ENCODE measurements around the gene CENPU. TPM values are rescaled to one million over a fixed set of nuclear protein-coding genes. Genes with fewer than 3 reads are reported as not detected.

The CENPU gene
- total and polyA plus RNA-seq, 2 of the 13 experiments (the other 11 are each of a cell fraction or from before 2014, with no cell fraction given), result 11.7 to 35.8 TPM

DNA sequence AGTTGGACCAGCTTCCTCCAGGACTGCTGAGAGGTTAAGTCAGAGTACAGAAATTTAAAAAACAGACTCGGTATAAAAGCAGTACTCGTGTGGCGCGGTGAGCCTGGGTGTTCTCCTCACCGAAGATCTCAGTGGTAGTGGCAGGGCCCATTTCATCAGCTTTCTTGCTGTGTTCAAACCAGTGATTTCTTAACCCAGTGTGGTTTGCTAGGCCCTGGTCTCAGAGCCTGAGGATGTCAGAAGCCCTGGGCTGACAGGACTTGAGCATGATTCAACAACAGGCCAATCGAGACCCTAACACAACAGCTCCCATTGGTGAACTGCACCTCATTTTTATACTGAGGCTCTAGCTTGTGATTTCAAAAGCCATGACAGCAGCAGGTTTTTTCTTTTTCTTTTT, 61.2 kb downstream of the CENPU start (continued):
- TF ChIP-seq SMAD1 (CRISPR knock-in tag; IDR thresholded peaks at IDR 0.05; ENCODE audit: borderline replicate concordance, low read depth), result no peak
- TF ChIP-seq, protein P1, sequence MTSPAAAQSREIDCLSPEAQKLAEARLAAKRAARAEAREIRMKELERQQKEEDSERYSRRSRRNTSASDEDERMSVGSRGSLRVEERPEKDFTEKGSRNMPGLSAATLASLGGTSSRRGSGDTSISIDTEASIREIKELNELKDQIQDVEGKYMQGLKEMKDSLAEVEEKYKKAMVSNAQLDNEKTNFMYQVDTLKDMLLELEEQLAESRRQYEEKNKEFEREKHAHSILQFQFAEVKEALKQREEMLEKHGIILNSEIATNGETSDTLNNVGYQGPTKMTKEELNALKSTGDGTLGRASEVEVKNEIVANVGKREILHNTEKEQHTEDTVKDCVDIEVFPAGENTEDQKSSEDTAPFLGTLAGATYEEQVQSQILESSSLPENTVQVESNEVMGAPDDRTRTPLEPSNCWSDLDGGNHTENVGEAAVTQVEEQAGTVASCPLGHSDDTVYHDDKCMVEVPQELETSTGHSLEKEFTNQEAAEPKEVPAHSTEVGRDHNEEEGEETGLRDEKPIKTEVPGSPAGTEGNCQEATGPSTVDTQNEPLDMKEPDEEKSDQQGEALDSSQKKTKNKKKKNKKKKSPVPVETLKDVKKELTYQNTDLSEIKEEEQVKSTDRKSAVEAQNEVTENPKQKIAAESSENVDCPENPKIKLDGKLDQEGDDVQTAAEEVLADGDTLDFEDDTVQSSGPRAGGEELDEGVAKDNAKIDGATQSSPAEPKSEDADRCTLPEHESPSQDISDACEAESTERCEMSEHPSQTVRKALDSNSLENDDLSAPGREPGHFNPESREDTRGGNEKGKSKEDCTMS (CRISPR knock-in tag; conservative IDR thresholded peaks at IDR 0.05), result no peak
- TF ChIP-seq MZF1 (CRISPR knock-in tag; IDR thresholded peaks at IDR 0.05; ENCODE audit: borderline replicate concordance), result no peak
- TF ChIP-seq NRL (CRISPR knock-in tag; IDR thresholded peaks at IDR 0.05; ENCODE audit: borderline replicate concordance), result no peak
- no peak for TF ChIP-seq ZNF652 (CRISPR knock-in tag; IDR thresholded peaks at IDR 0.05; ENCODE audit: borderline replicate concordance, low read depth)
- TF ChIP-seq ZNF816 (CRISPR knock-in tag; IDR thresholded peaks at IDR 0.05; ENCODE audit: borderline replicate concordance), result no peak
- no peak for TF ChIP-seq THAP11 (CRISPR knock-in tag; IDR thresholded peaks at IDR 0.05)

DNA sequence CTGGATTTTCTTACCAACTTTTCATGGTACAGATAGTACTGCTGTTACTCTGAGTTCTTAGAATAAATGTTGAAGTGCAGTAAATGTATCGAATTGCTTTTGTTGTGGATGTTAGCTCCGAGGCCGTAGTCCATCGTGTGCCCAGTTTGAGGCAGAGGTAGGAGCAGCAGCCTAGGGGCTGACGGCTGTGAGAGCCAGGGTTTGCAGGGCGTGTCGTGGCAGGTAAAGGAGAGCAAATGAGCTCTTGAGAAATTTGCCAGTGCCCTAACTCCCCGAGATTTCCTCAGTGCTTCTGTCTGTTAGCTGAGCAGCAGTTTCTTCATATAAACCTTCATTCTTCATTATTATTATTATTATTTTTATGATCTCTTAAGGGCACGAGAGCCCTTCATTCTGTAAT, 62.8 kb downstream of the CENPU start:
- in situ Hi-C loops (cut with HindIII; ENCODE audit: extremely low pct_ligation_motif_present, low pct_unique_long_range_greater_than_20kb), result no loop called here
- no TSS peak for BruUV-seq (replicated peaks)
- Histone ChIP-seq H3K4me3 (replicated peaks in 1 of 3; ENCODE audit: insufficient read depth in 1 of 3, low read depth in 2 of 3, low read length in 3 of 3) (no peak overlapping the region), H3K9ac (ENCODE audit: insufficient read depth, low read depth, low read length) (no peak overlapping the region), H3K27ac (ENCODE audit: extremely low read length, insufficient read depth, low read length) (no peak overlapping the region), H3K4me2 (ENCODE audit: low read depth, low read length) (no peak overlapping the region), H3K27me3 (ENCODE audit: control insufficient read depth in 1 of 2, insufficient read depth in 2 of 2, low read length in 2 of 2) (no peaks in the 10 kb centered on the region), H3K4me1 (ENCODE audit: insufficient read depth, low read length) (no peaks in the 10 kb centered on the region), H3K36me3 (replicated peaks in 1 of 2; ENCODE audit: control insufficient read depth in 1 of 2, insufficient read depth in 2 of 2, low read length in 2 of 2) (peaks cover 9 to 34% of the 10 kb centered on the region in 2 experiments; a peak in 4 of 5 replicates), H2AFZ (ENCODE audit: low read length) (no peak overlapping the region), H3K79me2 (ENCODE audit: insufficient read depth, low read length) (no peaks in the 10 kb centered on the region), H4K20me1 (ENCODE audit: insufficient read depth, low read length) (no peaks in the 10 kb centered on the region; the same call in 1 of the 2 replicates), H3K9me3 (ENCODE audit: low read length) (no peaks in the 10 kb centered on the region)
- CTCF ChIA-PET (ENCODE audit: low intra/inter-chr PET ratio, low total read pairs), result no interaction called here
- POLR2A ChIA-PET, result no interaction called here
- 95% methylated on average over 9 of the region's 9 CpGs for WGBS (ENCODE audit: low lambda C conversion rate)
- intact Hi-C loops (cut with micrococcal nuclease; ENCODE audit: unreplicated experiment), result no loop called here
- no peak for ATAC-seq
- no peak for DNase-seq (ENCODE audit: low spot score)
- no peak for FAIRE-seq
- TF ChIP-seq PHF8 (CRISPR knock-in tag; IDR thresholded peaks at IDR 0.05) (no peak), ZNF331 (CRISPR knock-in tag; IDR thresholded peaks at IDR 0.05) (no peak), ZNF564 (CRISPR knock-in tag; IDR thresholded peaks at IDR 0.05) (no peak), KLF6 (CRISPR knock-in tag; IDR thresholded peaks at IDR 0.05) (no peak), NR1H2 (CRISPR knock-in tag; IDR thresholded peaks at IDR 0.05; ENCODE audit: borderline replicate concordance, low read depth) (no peak), ZNF326 (CRISPR knock-in tag; IDR thresholded peaks at IDR 0.05; ENCODE audit: borderline replicate concordance) (no peak), ETV6 (CRISPR knock-in tag; conservative IDR thresholded peaks at IDR 0.05) (no peak), TEAD2 (CRISPR knock-in tag; IDR thresholded peaks at IDR 0.05) (no peak), ZNF335 (CRISPR knock-in tag; IDR thresholded peaks at IDR 0.05) (no peak), RFX5 (IDR thresholded peaks at IDR 0.05; ENCODE audit: low read depth, low read length) (no peak), MBD4 (IDR thresholded peaks at IDR 0.05; ENCODE audit: borderline replicate concordance, low read length) (no peak), ZFX (CRISPR knock-in tag; IDR thresholded peaks at IDR 0.05; ENCODE audit: low read depth) (no peak), NRL (CRISPR knock-in tag; IDR thresholded peaks at IDR 0.05; ENCODE audit: borderline replicate concordance) (no peak), AKAP8 (CRISPR knock-in tag; IDR thresholded peaks at IDR 0.05) (no peak), ZSCAN12 (CRISPR knock-in tag; IDR thresholded peaks at IDR 0.05) (no peak), ZNF282 (IDR thresholded peaks at IDR 0.05; ENCODE audit: partially characterized antibody) (no peak), SNAPC2 (CRISPR knock-in tag; IDR thresholded peaks at IDR 0.05) (no peak)
- TF ChIP-seq, protein P2, sequence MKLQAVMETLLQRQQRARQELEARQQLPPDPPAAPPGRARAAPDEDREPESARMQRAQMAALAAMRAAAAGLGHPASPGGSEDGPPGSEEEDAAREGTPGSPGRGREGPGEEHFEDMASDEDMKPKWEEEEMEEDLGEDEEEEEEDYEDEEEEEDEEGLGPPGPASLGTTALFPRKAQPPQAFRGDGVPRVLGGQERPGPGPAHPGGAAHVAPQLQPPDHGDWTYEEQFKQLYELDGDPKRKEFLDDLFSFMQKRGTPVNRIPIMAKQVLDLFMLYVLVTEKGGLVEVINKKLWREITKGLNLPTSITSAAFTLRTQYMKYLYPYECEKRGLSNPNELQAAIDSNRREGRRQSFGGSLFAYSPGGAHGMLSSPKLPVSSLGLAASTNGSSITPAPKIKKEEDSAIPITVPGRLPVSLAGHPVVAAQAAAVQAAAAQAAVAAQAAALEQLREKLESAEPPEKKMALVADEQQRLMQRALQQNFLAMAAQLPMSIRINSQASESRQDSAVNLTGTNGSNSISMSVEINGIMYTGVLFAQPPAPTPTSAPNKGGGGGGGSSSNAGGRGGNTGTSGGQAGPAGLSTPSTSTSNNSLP (IDR thresholded peaks at IDR 0.05; ENCODE audit: low read depth, low read length), result no peak
